Fibroblast of skin of right biceps (primary cell): ENCODE results near the gene BLMH.
A peak's percentile ranks its signal among the peaks of the same experiment; 100 is the strongest.
"Not testable (repeated sequence)": the region's sequence is repeated elsewhere in the genome, so short reads cannot be mapped to it uniquely, and the experiment has no call there.

ENCODE experiments used
- DNase-seq: peaks from one replicate; pipeline ENCODE4 v3.0.0-alpha.2; 2013

Gene BLMH

GRCh38 chr17:30244853-30245385 lies 46.8 kb downstream of the BLMH start:
- peak; percentile 53 for DNase-seq

DNA sequence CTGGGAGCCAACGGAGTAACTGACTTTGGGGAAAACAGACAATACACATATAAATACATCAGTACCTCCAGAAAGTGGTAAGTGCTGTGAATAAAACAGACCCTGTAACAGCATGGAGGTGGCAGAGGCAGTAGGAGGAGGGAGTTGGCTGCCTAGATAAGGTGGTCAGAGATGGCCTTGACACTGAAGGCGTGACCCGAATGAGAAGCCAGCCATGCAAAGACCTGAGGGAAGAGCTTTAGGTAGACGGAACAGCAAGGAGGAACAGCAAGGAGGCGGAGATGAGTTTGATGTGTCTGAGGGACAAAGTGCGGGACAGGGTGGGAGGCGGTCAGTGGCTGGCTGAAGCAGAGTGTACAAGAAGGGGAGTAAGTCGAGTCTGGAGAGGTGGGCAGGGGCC lies 48.2 kb downstream of the BLMH start:
- no peak for DNase-seq

GRCh38 chr17:30243002-30243401 lies 48.7 kb downstream of the BLMH start:
- no peak for DNase-seq

DNA sequence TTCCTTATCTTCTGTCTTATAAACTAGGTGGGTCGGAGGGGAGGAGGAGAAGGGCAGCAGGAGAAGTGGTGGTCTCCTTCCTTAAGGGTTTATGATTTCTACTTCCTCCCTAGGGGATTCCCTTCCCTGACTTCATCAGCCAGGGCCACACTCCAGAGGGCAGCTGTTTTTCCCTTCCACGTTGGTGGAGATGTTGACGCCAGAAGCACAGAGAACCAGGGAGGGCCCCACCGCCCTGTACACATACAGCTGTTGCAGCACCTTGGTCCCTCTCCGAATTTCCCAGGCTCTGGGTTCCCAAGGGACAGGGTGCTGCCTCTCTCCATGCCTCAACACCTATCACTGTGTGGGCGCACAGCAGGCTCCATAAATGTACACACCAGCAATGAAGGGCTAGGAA lies 50.7 kb downstream of the BLMH start:
- DNase-seq = no peak

GRCh38 chr17:30240177-30240576 lies 51.6 kb downstream of the BLMH start:
- no peak for DNase-seq

- no peak for DNase-seq
Measured at GRCh38 chr17:30239089-30239462, 52.7 kb downstream of the BLMH start.

- no peak for DNase-seq
Measured at GRCh38 chr17:30238387-30239088, 53.2 kb downstream of the BLMH start.

GRCh38 chr17:30238003-30238344 lies 53.8 kb downstream of the BLMH start:
- no peak for DNase-seq

GRCh38 chr17:30237296-30238002 lies 54.3 kb downstream of the BLMH start:
- DNase-seq = no peak

- DNase-seq = no peak
Measured at GRCh38 chr17:30236766-30237165, 55.0 kb downstream of the BLMH start.

DNA sequence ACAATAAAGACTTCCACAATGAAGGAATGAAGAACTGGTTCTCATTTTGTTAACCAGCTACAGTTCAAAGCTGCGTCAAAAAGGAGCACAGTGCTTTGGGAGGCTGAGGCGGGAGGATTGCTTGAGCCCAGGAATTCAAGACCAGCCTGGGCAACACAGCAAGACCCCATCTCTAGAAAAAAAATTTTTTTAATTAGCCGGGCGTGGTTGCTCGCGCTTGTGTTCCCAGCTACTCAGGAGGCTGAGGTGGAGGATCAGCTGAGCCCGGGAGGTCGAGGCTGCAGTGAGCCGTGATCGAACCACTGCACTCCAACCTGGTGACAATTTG lies 55.5 kb downstream of the BLMH start:
- DNase-seq = no peak

DNA sequence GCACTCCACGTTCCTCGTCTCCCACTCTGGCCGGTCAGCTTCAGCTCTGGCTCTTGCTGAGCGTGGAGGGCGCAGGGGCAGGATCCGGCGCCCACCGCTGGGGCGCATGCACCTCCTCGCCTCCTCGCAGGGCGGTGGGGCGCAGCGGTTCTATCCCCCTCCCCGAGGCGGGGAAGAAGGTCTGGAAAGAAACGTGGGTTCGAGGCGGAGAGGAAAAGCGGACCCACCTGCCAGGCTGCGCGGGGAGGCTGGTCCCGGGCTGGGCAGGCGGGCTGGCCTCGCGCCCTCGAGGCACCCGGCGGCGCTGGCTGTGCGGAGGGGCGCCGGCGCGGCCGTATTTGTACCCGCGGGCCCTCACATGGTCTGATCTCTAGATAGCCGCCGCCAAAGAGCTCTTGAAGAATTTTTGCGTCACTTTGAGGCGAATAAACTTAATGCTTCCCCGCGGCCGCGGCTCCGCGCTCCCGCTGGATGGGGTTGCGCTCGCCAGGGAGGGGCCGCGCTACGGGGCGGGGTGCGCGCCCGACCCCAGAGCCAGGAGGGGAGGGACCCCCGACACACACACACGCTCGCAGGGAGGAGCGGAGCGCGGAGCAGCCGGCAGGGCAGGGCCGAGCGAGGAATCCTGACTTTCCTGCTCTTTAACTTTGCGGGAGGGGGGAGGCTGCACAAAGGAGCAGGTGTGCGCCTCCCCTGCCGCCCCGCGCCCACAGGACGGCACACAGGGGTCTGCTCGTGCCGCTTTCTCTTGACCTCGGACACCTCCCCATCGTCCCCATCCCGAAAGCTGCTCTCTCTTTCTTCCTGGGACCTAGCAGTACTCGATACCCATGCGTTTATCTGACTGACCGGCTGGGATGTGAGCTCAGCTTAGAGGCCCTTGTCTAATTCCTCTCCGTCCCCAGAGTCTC lies 56.1 kb downstream of the BLMH start, which contains the start of gene SLC6A4:
Gene SLC6A4, minus strand, starts transcription at position 312 of the 911 bp plus-strand sequence. CDS start 13,739 bp downstream, outside the sequence.
- no peak for DNase-seq

DNA sequence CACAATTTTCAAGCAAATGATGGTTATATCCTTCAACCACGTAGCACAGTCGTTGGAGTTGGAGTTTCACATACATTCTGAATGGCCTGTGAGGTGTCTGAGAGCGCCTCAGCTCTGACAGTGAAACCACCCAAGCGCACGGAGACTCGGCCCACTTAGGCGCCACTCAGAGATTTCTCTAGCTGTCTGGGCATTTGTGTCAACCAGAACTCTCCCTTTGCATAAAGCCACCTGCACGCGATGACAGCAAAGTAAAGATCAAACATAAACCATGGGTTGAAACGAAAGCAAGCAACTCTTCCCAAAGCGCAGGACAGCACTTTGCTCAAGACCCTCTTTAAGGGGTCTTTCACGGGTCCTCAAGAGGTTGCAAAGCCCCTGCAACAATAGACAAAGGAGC lies 56.8 kb downstream of the BLMH start:
- DNase-seq = no peak

DNA sequence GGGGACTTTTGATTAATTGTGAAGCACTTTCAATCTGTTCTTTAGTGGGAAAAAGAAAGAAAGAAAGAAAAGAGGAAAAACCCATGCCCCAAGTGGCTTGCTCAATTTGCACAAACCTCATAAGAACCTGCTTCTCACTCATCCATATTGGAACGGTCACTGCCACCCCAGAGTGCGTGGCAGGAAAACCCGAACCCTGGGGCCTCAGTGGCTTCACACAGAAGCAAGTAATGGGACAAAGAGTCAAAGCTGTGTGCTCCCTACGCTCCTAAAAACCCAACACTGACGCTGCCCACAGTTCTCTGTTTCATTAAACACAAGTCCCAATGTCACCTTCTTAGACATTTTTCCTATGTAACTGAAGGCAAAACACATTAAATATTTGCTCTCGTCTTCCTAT lies 57.4 kb downstream of the BLMH start:
- no peak for DNase-seq

- no peak for DNase-seq
Measured at GRCh38 chr17:30232824-30233427, 58.8 kb downstream of the BLMH start.

- DNase-seq = no peak
Measured at GRCh38 chr17:30232015-30232823, 59.5 kb downstream of the BLMH start.

DNA sequence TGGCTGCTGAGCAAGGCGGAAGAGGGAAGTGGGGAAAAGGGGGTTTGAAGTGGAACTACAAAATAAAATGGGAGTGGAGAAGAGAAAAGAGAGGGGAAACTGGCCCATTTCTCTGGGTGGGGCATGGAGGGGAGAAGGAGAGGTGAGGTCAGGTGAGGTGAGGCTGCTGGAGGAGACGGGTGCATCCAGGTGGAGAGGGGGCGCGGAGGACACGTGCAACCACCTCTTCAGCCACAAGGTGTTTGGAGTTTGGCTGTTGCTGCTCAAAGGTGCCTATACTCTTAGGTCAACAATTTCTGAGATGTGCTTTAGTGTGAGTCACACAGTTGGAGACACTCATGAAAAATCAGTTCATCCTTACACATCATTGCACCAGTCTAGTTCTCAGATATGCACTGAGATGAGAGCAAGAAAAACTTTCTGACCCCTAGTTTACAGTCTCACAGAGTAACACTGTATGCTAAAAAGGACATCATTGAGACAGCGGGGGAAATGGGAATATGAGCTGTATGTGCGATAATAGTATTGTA lies 61.1 kb downstream of the BLMH start:
- DNase-seq = peak; percentile 16

GRCh38 chr17:30230009-30230408 lies 61.7 kb downstream of the BLMH start:
- not testable (repeated sequence) for DNase-seq

DNA sequence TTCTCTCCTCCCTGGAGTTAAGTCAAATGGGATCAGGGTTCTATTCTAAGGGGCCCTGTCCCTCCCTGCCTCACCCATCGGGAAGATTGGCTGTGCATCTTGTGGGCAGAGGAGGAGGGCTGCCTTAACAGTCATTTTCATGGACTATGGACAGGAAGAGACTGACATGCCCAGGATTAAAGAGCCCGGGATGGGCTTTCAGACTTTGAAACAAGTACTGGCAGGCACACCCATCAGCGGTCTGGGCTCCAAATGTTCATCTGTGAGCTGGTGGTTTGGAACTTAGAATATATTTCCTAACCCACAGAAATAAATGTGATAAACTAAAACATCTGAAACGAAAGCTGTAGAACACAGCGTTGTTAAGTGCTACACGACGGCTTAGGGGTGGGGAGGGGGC lies 62.7 kb downstream of the BLMH start:
- DNase-seq = no peak

GRCh38 chr17:30228011-30228410 lies 63.7 kb downstream of the BLMH start:
- DNase-seq = no peak

DNA sequence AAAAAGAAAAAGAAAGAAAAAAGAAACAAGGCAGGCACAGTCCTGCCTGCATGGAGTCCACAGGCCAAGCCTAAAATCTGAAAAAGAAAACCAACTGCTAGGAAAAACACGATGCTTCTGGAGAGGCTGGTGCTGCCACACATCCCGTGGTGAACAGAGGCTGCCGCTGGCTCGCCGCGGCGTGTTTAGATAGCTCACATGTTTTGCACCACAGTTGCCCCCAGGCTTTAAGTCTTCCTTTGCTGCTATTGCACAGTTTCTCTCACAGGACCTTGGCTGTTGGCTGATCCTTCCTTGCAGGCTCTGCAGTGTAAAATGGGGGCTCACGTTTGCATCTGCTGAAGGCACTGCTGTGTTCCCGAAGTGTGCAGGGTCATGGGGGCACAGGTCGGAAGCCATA lies 64.9 kb downstream of the BLMH start:
- no peak for DNase-seq
